ENCODE data around the gene WRAP53.

The WRAP53 gene

GRCh38 chr17:7704601-7705268, 16.5 kb downstream of the WRAP53 start, which contains the start of gene EFNB3:
EFNB3 (plus strand) TSS chr17:7705202; CDS start chr17:7705599, 397 bp downstream.
- H3K4me3 ChIP-seq (ENCODE audit: control insufficient read depth, low read depth, low read length) = peak within 1 kb of the TSS; percentile 46

GRCh38 chr17:7705269-7706255, 17.3 kb downstream of the WRAP53 start:
- H3K4me3 ChIP-seq (ENCODE audit: control insufficient read depth, low read depth, low read length) = peak overlapping the region; percentile 19
- TF ChIP-seq, protein P1, sequence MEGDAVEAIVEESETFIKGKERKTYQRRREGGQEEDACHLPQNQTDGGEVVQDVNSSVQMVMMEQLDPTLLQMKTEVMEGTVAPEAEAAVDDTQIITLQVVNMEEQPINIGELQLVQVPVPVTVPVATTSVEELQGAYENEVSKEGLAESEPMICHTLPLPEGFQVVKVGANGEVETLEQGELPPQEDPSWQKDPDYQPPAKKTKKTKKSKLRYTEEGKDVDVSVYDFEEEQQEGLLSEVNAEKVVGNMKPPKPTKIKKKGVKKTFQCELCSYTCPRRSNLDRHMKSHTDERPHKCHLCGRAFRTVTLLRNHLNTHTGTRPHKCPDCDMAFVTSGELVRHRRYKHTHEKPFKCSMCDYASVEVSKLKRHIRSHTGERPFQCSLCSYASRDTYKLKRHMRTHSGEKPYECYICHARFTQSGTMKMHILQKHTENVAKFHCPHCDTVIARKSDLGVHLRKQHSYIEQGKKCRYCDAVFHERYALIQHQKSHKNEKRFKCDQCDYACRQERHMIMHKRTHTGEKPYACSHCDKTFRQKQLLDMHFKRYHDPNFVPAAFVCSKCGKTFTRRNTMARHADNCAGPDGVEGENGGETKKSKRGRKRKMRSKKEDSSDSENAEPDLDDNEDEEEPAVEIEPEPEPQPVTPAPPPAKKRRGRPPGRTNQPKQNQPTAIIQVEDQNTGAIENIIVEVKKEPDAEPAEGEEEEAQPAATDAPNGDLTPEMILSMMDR (conservative IDR thresholded peaks at IDR 0.05; ENCODE audit: control insufficient read depth, insufficient read depth, low read depth, low read length) = no peak

More at GRCh38 chr17:7704601-7705268, 16.5 kb downstream of the WRAP53 start, which contains the start of gene EFNB3:
- TF ChIP-seq, protein P1 (conservative IDR thresholded peaks at IDR 0.05; ENCODE audit: control insufficient read depth, insufficient read depth, low read depth, low read length) = no peak
- DNase-seq (ENCODE audit: low read depth) = no peak

DNA sequence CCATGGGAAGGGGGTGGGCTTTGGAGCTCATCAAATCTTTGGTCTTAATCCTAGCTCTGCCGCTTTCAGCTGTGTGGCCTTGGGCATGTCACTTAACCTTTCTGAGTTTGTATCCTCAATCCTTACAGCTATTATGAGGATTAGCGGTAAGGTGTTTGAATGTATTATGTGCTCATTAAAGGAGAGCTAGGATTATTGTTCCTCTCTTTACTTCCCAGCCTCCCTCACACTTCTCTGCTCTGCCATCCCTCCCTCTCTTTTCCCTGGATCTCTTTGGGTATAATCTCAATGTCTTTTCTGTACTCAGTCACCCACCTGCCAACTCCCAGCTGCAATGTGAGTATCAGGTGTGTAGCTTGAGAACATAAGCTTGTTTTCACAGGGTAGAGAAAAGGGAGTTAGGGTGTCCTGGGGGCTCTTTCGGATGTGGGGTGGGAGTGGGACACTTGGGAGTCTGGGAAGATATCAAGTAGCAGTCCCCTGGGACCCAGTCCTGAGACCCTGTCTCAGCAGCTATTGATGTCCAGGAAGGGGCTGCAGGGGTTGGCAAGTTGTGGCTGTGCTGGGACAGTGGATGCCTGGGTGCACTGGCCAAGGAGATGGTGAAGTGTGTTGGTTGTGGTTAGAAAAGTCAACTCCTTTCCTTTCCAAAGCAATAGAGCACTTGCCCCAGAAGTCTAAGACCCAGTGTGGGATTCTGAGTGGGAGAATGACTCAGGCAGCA, 18.5 kb downstream of the WRAP53 start:
- DNase-seq (ENCODE audit: low read depth) = no peak
- TF ChIP-seq, protein P1 (conservative IDR thresholded peaks at IDR 0.05; ENCODE audit: control insufficient read depth, insufficient read depth, low read depth, low read length) = no peak
- no peak overlapping the region for H3K4me3 ChIP-seq (ENCODE audit: control insufficient read depth, low read depth, low read length)

More at GRCh38 chr17:7705269-7706255, 17.3 kb downstream of the WRAP53 start:
- no peak for DNase-seq (ENCODE audit: low read depth)

GRCh38 chr17:7707446-7707845, 19.2 kb downstream of the WRAP53 start:
- no peak overlapping the region for H3K4me3 ChIP-seq (ENCODE audit: control insufficient read depth, low read depth, low read length)
- TF ChIP-seq, protein P1 (conservative IDR thresholded peaks at IDR 0.05; ENCODE audit: control insufficient read depth, insufficient read depth, low read depth, low read length) = no peak
- no peak for DNase-seq (ENCODE audit: low read depth)

DNA sequence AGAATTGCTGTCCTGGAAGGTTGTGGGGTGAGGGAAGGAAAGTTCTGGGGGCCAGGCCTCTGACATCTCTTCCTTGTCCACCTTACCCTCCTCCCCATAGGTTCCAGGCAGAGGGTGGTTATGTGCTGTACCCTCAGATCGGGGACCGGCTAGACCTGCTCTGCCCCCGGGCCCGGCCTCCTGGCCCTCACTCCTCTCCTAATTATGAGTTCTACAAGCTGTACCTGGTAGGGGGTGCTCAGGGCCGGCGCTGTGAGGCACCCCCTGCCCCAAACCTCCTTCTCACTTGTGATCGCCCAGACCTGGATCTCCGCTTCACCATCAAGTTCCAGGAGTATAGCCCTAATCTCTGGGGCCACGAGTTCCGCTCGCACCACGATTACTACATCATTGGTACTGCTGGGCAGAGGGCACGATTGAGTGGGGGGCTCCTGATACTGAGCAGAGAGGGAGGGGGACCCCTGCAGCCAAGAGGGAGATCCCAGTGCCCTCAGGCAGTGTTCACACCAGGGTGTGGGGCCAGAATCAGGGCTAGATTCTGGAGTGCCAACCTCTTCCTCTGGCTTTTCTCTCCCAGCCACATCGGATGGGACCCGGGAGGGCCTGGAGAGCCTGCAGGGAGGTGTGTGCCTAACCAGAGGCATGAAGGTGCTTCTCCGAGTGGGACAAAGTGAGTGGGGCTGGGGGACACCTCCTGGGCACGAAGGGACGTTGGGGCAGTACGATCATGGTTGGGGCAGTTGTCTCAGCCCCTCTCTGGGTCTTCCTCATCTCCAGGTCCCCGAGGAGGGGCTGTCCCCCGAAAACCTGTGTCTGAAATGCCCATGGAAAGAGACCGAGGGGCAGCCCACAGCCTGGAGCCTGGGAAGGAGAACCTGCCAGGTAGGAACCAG, 19.8 kb downstream of the WRAP53 start:
- H3K4me3 ChIP-seq (ENCODE audit: control insufficient read depth, low read depth, low read length) = no peak overlapping the region
- no peak for DNase-seq (ENCODE audit: low read depth)
- TF ChIP-seq, protein P1 (conservative IDR thresholded peaks at IDR 0.05; ENCODE audit: control insufficient read depth, insufficient read depth, low read depth, low read length) = no peak
